KBM-7 (cell line): ENCODE measurements around the gene CASZ1.

Experiments used
- DNase-seq: peaks from one replicate; pipeline ENCODE4 v3.0.0-alpha.2; 2015
- in situ Hi-C: fragments of 300-500 bp; cut with MboI; formaldehyde crosslinking; loops from 2 replicates; pipeline ENCODE4 v1.14.3; 2020; ENCODE audit warnings: low sequenced_read_pairs, low pct_unique_long_range_greater_than_20kb, mixed read lengths

Gene CASZ1

GRCh38 chr1:10718083-10718415 lies 78.4 kb downstream of the CASZ1 start:
- no peak for DNase-seq
- in situ Hi-C loops, result no loop called here

GRCh38 chr1:10717296-10718082 lies 79.0 kb downstream of the CASZ1 start:
- no peak for DNase-seq
- in situ Hi-C loops, result no loop called here

- DNase-seq, result no peak
- in situ Hi-C loops, result no loop called here
These were observed 79.6 kb downstream of the CASZ1 start for GRCh38 chr1:10716840-10717239.

- in situ Hi-C loops, result no loop called here
- no peak for DNase-seq
These were observed 81.9 kb downstream of the CASZ1 start for GRCh38 chr1:10714337-10715114.

DNA sequence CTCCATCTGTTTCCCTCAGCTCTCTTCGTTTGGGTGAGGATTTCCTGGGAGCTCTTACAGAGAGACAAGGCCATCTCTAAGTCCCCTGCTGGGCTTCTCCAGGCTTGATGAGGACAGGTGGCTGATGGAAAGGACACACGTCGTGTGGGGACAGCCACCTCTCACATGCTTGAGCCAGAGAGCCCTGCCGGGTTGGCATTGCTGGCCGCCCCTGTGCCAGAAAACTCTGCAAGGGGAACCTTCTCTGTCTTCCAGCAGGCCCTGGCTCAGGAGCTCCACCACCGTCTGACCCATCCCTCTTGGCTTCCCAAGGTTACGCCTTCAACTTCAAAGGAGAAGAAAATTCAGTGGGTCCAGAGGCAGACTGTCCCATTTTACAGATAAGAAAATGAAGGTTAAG lies 82.8 kb downstream of the CASZ1 start:
- DNase-seq, result no peak

DNA sequence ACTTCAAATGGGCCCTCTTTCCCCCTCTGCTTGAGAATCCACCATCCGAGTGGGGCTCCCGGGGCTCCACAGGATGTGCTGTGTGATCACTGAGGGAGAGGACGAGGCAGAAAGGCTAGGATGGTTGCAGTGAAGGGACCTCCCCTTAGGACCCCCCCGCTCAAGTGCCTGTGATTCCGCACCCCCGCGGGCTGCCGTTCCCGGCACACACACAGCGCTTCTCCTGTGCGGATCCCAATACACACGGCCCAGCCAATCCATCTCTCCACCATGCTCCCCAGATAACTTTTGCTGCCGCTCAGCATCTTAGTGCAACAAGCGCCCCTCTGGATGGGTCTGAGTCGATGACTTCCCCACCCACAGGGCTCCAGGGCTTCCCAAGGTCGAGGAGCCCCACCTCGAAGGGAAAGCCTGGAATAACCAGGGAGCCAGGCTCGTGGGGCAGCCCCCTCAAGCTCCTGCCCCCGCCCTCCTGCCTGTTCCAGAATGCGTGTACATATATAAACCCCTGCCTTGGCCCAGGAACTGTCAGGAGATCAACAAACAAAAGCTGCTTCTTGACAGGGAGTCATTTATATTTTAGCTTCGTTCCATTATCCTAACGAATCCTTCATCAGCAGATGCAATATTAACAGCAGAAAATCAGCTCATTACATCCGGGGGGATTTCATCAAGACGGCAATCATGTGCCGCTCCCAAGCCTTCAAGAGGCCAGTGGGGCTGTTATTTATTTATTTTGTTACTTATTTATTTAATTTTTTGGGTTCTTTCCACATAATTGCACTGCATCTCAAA lies 83.7 kb downstream of the CASZ1 start:
- in situ Hi-C loops, result no loop called here
- no peak for DNase-seq

More for the DNA sequence above, 82.8 kb downstream of the CASZ1 start:
- in situ Hi-C loops, result no loop called here

DNA sequence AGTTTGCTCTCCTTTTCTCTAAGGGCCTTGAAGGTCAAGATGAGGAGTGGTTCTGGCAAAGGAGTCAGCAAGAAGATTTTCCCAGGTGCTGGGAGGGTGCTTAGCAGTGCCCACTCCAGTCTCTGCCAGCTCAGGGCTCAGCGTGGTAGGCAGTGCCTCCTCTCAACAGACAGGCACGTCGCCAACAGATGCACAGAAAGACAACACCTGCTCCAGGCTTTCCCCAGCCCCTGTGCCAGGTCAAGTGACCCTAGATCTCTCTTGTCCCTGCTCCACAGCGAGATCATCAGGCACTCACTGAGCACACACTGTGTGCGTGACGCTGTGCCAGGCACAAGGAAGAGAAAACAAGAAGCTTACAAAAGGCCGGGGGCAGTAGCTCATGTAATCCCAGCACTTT lies 86.0 kb downstream of the CASZ1 start:
- DNase-seq, result no peak
- in situ Hi-C loops, result no loop called here

DNA sequence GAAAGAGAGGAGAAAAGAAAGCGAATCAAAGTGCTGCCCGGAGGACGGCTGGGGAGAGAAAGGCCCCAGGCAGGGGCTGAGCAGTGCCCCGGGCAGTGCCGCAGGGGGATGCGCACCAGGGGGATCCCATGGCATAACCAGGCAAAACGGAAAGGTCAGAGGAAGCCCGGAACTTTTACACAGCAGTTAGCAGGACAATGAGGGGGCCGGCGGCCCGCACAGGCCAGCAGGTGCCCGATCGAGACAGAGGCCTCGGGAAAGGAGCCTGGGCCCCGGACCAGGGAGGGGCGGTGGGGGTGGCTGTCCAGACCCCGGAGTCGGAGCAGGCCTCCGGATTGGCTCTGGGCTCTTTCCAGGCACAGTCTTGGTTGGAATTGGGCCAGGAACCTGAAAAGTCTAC lies 86.8 kb downstream of the CASZ1 start:
- DNase-seq, result no peak
- in situ Hi-C loops, result no loop called here

DNA sequence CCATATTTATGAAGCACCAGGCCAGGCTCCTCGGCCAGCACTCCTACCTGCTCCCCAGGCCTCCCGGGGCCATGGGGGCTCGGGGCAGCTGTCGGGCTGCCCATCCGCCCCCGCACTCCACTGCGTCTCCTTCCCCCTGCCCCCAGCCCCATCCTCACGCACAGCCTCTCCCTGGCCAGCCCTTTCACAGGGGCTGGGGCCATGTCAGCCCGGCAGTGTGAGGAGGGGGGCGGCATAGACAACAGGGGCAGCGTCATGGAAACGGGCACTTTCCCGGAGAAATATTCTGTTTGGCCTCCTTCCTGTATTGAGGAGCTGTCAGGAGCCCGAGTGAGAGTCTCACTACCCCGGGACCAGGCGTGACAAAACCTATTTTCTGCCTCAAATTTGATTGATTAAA lies 87.3 kb downstream of the CASZ1 start:
- in situ Hi-C loops, result no loop called here
- no peak for DNase-seq

DNA sequence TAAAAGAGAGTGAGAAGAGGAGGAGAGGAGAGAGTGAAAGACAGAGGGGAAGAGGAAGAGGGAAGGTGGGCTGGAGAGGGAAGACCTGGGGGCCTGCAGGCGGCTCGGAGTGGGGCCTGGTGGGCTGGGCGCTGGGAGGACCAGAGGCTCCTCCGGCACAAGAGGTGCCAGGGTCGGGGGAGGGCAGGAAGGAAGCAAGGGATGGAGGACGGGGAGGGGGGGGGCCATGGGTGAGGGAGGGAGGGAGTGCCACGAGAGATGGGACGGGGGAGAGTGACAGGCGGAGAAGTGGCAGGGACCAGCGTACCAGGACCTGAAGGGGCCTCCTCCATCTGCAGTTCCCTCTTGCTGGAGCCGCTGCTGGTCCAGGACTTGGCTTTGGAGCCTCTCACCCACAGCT lies 87.7 kb downstream of the CASZ1 start:
- DNase-seq, result no peak
- in situ Hi-C loops, result no loop called here

- DNase-seq, result no peak
- in situ Hi-C loops, result no loop called here
These were observed 89.2 kb downstream of the CASZ1 start for GRCh38 chr1:10707208-10707607.

- no peak for DNase-seq
- in situ Hi-C loops, result no loop called here
These were observed 90.0 kb downstream of the CASZ1 start for GRCh38 chr1:10706376-10706913.

- no peak for DNase-seq
- in situ Hi-C loops, result no loop called here
These were observed 90.5 kb downstream of the CASZ1 start for GRCh38 chr1:10705953-10706352.

DNA sequence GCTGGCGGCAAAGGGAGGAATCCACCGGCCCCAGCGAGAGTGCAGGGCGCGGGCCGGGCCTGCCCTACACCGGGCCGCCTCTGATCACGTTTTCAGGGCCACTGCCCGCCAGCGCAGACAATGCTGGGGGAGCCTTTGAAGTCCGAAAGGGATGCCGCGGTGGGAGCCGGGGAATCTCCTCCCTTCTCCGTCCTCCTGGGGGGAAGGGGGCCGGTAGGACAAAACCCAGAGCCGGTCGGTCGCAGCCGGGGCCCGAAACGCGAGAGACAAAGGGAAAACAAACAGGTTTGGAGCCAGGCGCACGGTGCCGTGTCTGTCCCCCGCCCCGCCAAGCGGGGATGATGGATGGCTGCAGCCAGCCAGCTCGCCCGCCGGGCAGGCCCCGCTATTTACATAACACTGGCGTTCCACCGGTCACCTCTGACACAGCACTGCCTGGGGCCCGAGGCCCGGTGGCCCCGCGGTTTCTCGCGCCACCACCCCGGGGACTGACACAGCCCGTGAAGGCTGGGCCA lies 92.0 kb downstream of the CASZ1 start:
- in situ Hi-C loops, result no loop called here
- DNase-seq, result no peak

DNA sequence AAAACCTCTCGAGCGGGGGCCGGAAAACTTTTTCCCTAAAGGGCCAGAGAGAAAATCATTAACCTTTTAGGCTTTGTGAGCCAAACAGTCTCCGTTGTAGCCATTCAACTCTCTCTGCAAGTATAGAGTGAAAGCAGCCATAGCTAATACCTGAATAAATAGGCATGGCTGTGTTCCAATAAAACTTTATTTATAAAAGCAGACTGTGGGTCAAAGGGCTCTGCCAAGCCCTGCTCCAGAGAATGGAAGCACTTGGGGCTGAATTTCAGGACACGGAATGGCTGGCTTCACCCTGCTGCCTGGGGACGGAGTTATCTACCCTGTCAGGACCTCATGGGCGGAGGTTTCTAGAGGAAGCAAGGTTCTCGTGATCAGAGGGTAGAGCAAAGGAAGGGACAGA lies 92.7 kb downstream of the CASZ1 start:
- in situ Hi-C loops, result no loop called here
- no peak for DNase-seq

DNA sequence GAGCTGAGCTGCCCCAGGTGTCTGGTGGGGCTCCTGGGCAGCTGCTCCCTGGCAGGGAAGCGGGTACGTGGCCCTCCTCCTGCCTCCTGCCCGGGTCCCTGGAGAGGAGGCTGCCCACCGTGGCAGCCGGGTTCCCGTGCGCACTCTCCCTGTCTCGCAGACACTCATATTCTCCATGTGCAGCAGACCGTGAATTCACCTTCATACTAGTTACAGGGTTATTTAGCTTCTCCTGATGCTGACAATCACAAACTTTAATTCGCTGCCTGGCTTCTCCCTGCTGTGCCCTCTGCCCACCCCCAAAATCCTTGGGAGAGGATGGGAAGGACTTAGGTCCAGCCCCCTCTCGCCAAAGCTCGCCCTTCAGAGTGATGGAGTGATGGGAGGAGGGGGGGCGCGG lies 95.3 kb downstream of the CASZ1 start:
- in situ Hi-C loops, result no loop called here
- DNase-seq, result no peak

- DNase-seq, result no peak
- in situ Hi-C loops, result no loop called here
These were observed 97.0 kb downstream of the CASZ1 start for GRCh38 chr1:10699470-10699835.

- in situ Hi-C loops, result no loop called here
- no peak for DNase-seq
These were observed 97.5 kb downstream of the CASZ1 start for GRCh38 chr1:10698726-10699469.

DNA sequence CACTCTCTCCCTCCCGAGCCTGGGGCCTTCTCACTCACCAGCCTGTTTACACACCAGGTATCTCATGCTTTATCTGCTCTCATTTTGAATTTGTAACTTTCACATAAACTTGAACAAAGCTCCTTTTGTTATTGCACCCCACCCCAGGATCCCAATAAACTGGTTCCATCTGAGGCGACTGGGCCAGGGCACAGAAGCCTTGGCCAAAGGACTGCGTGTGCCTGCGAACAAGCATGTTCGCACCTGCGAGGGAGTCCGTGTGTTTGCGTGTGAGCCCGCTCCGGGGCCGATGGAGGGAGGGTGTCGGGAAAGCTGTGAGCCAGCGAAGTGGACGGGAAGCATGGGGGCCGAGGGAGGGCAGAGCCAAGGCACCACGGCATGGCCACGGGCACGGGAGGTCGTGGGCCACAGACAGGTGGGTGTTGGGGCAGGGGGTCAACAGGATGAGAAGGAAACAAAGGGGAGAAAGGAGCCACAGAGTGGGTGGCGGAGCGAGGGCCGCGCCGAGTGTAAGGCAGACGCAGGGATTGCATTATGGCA lies 98.8 kb downstream of the CASZ1 start:
- in situ Hi-C loops, result no loop called here
- DNase-seq, result no peak
